SU-DHL-6 (cell line): Measurements from ENCODE around the gene ZNF665.
A peak's percentile ranks its signal among the peaks of the same experiment; 100 is the strongest.

Experiments used
- H2AFZ ChIP-seq: fragments of 200-600 bp; sonication (generic); 2 replicates; pipeline ENCODE4 v1.6.1; 2014; ENCODE audit warnings: low read depth, mild to moderate bottlenecking, moderate library complexity, mixed read lengths, antibody characterized with exemption, low read length; ENCODE audit not compliant: severe bottlenecking
- H3F3A ChIP-seq: fragments of 200-600 bp; shearing (Covaris generic); 2 replicates; pipeline ENCODE4 v1.6.0; 2016; ENCODE audit warnings: antibody characterized with exemption, mild to moderate bottlenecking; ENCODE audit not compliant: insufficient read depth
- H3K27ac ChIP-seq: fragments of 200-600 bp; sonication (generic); 2 replicates; pipeline ENCODE4 v1.5.1; 2016; ENCODE audit warnings: low read depth, mild to moderate bottlenecking, low read length, moderate library complexity, mixed read lengths
- H3K27me3 ChIP-seq: fragments of 200-600 bp; sonication (generic), shearing (Covaris generic); 2 replicates; pipeline ENCODE4 v1.6.0; 2014; ENCODE audit warnings: mild to moderate bottlenecking, low read length
- H3K36me3 ChIP-seq: fragments of 200-600 bp; sonication (generic); 2 replicates; pipeline ENCODE4 v1.6.1; 2014; ENCODE audit warnings: mild to moderate bottlenecking, low read length, mixed read lengths
- H3K4me2 ChIP-seq: fragments of 300-600, 200-600 bp; shearing (Covaris generic), sonication (generic); 2 replicates; pipeline ENCODE4 v1.6.0; 2014; ENCODE audit warnings: low read length, low read depth, mild to moderate bottlenecking; ENCODE audit not compliant: poor library complexity, severe bottlenecking
- H3K4me3 ChIP-seq: fragments of 200-600 bp; sonication (generic); 2 replicates; pipeline ENCODE4 v1.5.1; 2014; ENCODE audit warnings: antibody characterized with exemption, low read length, mild to moderate bottlenecking, mixed read lengths; ENCODE audit not compliant: insufficient read depth, poor library complexity, severe bottlenecking
- H3K79me2 ChIP-seq: fragments of 200-600 bp; sonication (generic); 2 replicates; pipeline ENCODE4 v1.6.1; 2014; ENCODE audit warnings: mild to moderate bottlenecking, low read length, moderate library complexity; ENCODE audit not compliant: insufficient read depth
- H3K9ac ChIP-seq: fragments of 200-600 bp; sonication (generic); 2 replicates; pipeline ENCODE4 v1.7.0; 2014; ENCODE audit warnings: mild to moderate bottlenecking, low read length
- H3K9me2 ChIP-seq: fragments of 200-600 bp; sonication (generic); replicated peaks from 2 replicates; pipeline ENCODE4 v1.6.1; 2014; ENCODE audit warnings: low read length; ENCODE audit not compliant: insufficient read depth
- H3K9me3 ChIP-seq: fragments of 200-600 bp; sonication (generic); 2 replicates; pipeline ENCODE4 v1.6.1; 2014; ENCODE audit warnings: low read length, mixed read lengths; ENCODE audit not compliant: insufficient read depth
- H4K20me1 ChIP-seq: fragments of 200-600 bp; sonication (generic); 2 replicates; pipeline ENCODE4 v1.6.1; 2014; ENCODE audit warnings: low read depth, mild to moderate bottlenecking, antibody characterized with exemption, low read length, moderate library complexity, mixed read lengths
- EZH2phosphoT487 ChIP-seq: fragments of 200-600 bp; sonication (generic), shearing (Covaris generic); conservative IDR thresholded peaks from 2 replicates; pipeline ENCODE4 v1.6.1; 2018; ENCODE audit warnings: mild to moderate bottlenecking, antibody characterized with exemption, low read length, moderate library complexity, mixed read lengths
- TF ChIP-seq, protein P1 (sequence below): fragments of 200-600 bp; sonication (generic); IDR thresholded peaks from one replicate; pipeline ENCODE4 v1.5.1; 2017; ENCODE audit warnings: antibody characterized with exemption, mild to moderate bottlenecking, low read length, moderate library complexity; ENCODE audit not compliant: insufficient read depth, poor library complexity, severe bottlenecking

Gene ZNF665

DNA sequence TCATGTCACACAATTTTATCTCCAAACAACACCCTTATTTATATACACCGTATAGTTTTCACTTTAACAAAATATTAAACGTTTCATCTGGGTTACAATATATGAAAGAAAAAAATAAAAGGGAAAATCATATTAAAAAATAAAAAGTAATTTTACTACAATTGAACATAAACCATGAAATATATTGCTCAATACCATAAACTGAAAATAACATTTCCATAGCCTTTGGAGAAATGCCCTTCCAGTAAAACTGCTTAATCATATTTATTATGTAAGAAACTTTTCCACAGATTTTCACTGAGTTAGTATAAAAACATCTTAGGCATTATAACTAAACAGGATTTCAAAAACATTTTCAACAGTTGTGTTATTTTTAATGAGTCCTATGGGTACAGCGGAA is 32.8 kb downstream of the ZNF665 start:
- TF ChIP-seq, protein P1, sequence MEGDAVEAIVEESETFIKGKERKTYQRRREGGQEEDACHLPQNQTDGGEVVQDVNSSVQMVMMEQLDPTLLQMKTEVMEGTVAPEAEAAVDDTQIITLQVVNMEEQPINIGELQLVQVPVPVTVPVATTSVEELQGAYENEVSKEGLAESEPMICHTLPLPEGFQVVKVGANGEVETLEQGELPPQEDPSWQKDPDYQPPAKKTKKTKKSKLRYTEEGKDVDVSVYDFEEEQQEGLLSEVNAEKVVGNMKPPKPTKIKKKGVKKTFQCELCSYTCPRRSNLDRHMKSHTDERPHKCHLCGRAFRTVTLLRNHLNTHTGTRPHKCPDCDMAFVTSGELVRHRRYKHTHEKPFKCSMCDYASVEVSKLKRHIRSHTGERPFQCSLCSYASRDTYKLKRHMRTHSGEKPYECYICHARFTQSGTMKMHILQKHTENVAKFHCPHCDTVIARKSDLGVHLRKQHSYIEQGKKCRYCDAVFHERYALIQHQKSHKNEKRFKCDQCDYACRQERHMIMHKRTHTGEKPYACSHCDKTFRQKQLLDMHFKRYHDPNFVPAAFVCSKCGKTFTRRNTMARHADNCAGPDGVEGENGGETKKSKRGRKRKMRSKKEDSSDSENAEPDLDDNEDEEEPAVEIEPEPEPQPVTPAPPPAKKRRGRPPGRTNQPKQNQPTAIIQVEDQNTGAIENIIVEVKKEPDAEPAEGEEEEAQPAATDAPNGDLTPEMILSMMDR: no peak
- no peak for TF ChIP-seq EZH2phosphoT487
- H3K27me3 ChIP-seq: no peaks in the 10 kb centered on the region

DNA sequence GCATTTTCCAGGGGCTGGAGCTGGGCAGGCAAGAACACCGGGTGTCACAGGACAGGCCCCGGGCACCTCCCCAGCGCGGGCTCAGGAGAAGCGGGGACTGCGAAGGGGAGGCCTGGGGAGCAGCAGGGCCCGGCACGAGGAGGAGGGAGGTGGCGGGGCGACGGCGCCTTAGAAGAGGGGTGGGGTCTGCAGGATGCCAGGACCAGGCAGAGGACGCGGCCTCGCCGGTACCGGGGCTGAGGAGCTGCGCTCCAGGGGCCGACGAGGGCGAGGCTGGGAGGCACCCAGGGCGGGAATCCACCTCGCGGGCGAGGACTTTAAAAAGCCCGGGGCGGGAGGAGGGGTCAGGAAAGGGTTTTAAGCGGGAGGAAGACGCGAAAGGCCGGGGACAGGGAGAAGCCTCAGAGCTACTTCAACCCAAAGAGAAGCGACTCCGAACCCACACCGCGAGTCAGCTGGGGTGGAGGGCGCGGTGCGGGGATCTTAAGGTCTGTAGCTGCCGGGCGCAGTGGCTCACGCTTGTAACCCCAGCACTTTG is 35.0 kb downstream of the ZNF665 start:
- no peaks in the 10 kb centered on the region for H3F3A ChIP-seq
- peak overlapping the region; percentile 26; the same call in 1 of the 2 replicates for H3K27ac ChIP-seq
- peaks cover 21% of the 10 kb centered on the region for H3K79me2 ChIP-seq
- peak overlapping the region; percentile 65 for H3K4me3 ChIP-seq
- TF ChIP-seq EZH2phosphoT487: no peak
- TF ChIP-seq, protein P1: no peak
- peak overlapping the region; percentile 74 for H3K9ac ChIP-seq
- H3K9me3 ChIP-seq: peaks cover under 1% of the 10 kb centered on the region; the same call in 1 of the 2 replicates
- H3K36me3 ChIP-seq: peaks cover 5% of the 10 kb centered on the region; the same call in 1 of the 2 replicates
- H3K9me2 ChIP-seq: no peaks in the 10 kb centered on the region
- peak overlapping the region; percentile 67 for H3K4me2 ChIP-seq
- no peaks in the 10 kb centered on the region for H3K27me3 ChIP-seq
- H4K20me1 ChIP-seq: no peaks in the 10 kb centered on the region
- H2AFZ ChIP-seq: no peak overlapping the region

More for the DNA sequence above, 32.8 kb downstream of the ZNF665 start:
- Histone ChIP-seq H3K9me2 (no peaks in the 10 kb centered on the region), H3K4me3 (no peak overlapping the region), H3K4me2 (no peak overlapping the region), H3K79me2 (peaks cover 15% of the 10 kb centered on the region), H3K9me3 (peaks cover 20% of the 10 kb centered on the region; the same call in 1 of the 2 replicates), H2AFZ (no peak overlapping the region), H3F3A (no peaks in the 10 kb centered on the region), H3K36me3 (0 out of 2 replicates have a peak, but pooled peaks cover 4% of the 10 kb centered on the region), H3K9ac (no peak overlapping the region), H3K27ac (no peak overlapping the region), H4K20me1 (no peaks in the 10 kb centered on the region)

DNA sequence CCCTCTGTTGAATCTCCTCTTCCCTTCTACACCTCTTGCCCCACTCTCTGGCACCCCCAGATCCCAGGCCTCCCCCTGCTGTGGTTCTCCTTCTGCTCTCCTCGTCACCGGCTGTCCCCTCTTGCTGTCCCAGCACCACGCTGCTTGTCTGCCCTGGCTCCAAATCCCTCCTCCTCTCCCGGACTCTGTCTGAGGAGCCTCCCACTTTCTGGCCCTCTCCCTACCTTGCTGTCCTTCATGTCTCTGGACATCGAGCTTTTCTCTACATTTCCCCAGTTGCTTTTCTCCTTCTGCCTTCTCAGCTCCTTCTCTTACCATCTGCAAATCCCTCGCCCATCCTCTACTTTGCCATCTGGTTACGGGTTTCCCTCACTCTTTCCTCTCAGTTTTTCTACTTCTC is 35.5 kb downstream of the ZNF665 start:
- peaks cover 21% of the 10 kb centered on the region for H3K79me2 ChIP-seq
- no peak overlapping the region for H2AFZ ChIP-seq
- H3K4me3 ChIP-seq: peak overlapping the region; percentile 65
- no peaks in the 10 kb centered on the region for H3K27me3 ChIP-seq
- TF ChIP-seq, protein P1: no peak
- no peak for TF ChIP-seq EZH2phosphoT487
- H3K9ac ChIP-seq: peak overlapping the region; percentile 74
- H3K36me3 ChIP-seq: peaks cover 7% of the 10 kb centered on the region; the same call in 1 of the 2 replicates
- H3K27ac ChIP-seq: no peak overlapping the region
- no peaks in the 10 kb centered on the region for H3F3A ChIP-seq
- H4K20me1 ChIP-seq: no peaks in the 10 kb centered on the region
- H3K4me2 ChIP-seq: peak overlapping the region; percentile 67
- H3K9me2 ChIP-seq: no peaks in the 10 kb centered on the region
- no peaks in the 10 kb centered on the region for H3K9me3 ChIP-seq
